PC-9 (cell line): Measurements from ENCODE around the gene ITGA5.

ENCODE experiments used
- CTCF ChIP-seq: fragments of 200-600 bp; sonication (generic); conservative IDR thresholded peaks from 2 replicates; pipeline ENCODE4 v1.6.1; 2017; ENCODE audit warnings: mixed run types, antibody characterized with exemption, mild to moderate bottlenecking, moderate library complexity
- EZH2 ChIP-seq: fragments of 200-600 bp; sonication (generic); IDR thresholded peaks from 2 replicates; pipeline ENCODE4 v1.8.0; 2017; ENCODE audit warnings: antibody characterized with exemption, low read depth

- TF ChIP-seq CTCF (no peak), EZH2 (no peak)
Measured at GRCh38 chr12:54419088-54419887, at the start of gene ITGA5.
